NCI-H345 treated with DMSO at 0.1 percent for 48 hours (cell line): Measurements from ENCODE around the gene GPR89A.
"Not testable (repeated sequence)": the region's sequence is repeated elsewhere in the genome, so short reads cannot be mapped to it uniquely, and the experiment has no call there.

Source experiments
- DNase-seq: peaks from one replicate; lab custom pipeline; 2025; ENCODE audit not compliant: unreplicated experiment; lab: John Stamatoyannopoulos, UW

The GPR89A gene

GRCh38 chr1:145684858-145685257, 77.1 kb downstream of the GPR89A start:
- DNase-seq: not testable (repeated sequence)

DNA sequence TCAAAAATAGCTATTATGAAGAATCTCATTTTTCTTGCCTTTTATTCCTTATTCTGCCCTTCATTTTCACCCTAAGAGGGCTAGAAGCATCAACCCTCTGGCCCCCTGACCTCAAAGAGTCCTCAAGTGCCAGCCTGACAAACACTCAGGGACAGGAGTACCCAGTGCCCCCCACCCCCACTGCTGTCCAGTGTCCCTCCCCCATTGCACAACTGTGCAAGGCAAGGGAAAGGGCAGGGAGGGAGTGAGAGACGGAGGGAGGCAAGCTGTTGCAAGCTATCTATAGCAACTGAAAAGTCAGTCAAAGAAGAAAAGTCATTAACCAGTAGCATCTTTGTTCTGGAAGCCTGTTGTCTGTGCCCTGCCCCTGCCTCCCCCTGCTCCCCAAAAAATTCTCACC, 78.3 kb downstream of the GPR89A start:
- DNase-seq: not testable (repeated sequence)

GRCh38 chr1:145688328-145688727, 80.5 kb downstream of the GPR89A start:
- DNase-seq: no peak

DNA sequence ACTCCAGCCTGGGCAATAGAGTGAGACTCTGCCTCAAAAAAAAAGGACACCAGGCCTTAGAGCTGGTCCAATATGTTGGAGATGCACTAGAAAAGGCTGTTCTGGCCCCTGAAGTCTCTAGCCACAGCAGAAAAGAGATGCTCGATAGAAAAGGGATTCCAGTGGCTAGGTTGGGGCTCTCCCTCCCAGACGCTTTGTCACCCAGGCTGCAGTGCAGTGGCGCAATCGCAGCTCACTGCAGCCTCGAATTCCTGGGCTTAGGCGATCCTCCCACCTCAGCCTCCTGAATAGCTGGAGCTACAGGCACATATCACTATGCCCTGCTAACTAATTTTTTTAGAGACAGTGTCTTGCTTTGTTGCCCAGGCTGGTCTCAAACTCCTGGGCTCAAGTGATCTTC, 81.1 kb downstream of the GPR89A start:
- DNase-seq: no peak

- no peak for DNase-seq
Observed at GRCh38 chr1:145689922-145690321, 82.1 kb downstream of the GPR89A start.

DNA sequence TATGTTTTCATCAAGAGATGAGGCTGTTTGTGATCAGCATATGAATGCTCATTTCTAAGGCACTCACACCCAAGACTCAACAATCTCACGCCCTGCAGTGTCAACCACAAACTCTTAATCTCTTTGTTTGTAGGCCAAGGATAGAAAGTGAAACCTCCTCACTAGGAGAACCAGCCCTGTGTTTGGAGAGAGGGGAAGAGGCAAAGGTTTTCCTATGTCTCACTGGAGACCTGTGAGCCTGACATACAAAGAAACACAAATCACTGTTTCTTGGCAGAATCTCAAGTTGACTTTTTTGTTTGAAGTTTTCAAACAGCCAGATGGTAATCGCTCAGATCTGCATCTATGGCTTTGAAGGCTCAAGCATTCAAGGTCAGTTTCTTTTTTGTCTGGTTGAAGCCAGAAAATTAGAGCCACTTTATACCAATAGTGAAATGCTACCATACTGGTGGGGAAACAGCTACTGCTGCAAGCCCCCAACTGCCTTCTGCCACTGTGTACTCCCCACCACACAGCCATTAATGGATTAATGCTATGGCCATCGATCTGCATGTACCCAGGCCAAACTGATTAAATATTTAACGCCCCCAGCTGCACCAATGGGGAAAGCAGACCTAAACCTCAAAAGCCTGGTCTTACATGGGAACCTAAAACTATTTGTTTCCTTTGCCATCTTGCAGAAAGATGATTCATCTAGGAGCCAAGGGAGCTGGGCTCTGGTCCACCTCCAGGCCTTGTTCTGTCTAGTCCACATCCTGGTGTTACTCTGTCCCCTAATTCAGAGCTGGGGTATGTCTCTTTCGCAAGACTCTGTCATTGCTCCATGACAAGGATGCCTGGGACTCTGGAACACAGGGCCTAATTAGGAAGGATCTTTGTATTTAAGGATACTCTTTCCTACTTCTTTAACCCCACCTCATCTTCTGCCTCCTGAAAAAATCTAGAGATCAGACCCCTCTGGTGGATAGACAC, 83.1 kb downstream of the GPR89A start:
- no peak for DNase-seq

DNA sequence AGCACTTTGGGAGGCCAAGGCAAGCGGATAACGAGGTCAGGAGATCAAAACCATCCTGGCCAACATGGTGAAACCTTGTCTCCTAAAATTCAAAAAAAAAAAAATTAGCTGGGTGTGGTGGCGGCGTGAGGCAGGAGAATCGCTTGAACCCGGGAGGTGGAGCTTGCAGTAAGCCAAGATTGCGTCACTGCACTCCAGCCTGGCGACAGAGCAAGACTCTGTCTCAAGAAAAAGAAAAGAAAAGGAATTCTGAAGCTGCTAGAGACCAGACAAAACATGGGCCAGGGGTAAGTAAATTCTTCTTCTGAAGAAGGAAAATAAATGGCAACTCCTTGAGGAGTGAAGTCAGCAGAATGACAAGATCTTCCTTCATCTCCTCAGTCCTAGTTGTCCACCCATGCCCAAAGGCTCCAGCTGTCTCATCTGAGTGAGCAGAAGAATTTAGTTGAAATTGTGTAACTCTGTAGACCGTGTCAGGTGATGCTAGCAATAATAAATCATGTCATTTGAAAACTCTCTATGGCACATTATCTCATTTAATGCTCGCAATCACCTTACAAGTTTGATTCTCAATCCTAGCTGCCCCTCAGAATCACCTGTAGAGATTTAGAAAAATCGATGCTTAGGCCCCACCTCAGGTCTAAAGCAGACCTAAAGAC, 85.1 kb downstream of the GPR89A start:
- DNase-seq: no peak

GRCh38 chr1:145695821-145696629, 88.2 kb downstream of the GPR89A start:
- DNase-seq: no peak

- DNase-seq: no peak
Observed at GRCh38 chr1:145696630-145696960, 88.8 kb downstream of the GPR89A start.

- DNase-seq: no peak
Observed at GRCh38 chr1:145701306-145701862, 93.6 kb downstream of the GPR89A start.

DNA sequence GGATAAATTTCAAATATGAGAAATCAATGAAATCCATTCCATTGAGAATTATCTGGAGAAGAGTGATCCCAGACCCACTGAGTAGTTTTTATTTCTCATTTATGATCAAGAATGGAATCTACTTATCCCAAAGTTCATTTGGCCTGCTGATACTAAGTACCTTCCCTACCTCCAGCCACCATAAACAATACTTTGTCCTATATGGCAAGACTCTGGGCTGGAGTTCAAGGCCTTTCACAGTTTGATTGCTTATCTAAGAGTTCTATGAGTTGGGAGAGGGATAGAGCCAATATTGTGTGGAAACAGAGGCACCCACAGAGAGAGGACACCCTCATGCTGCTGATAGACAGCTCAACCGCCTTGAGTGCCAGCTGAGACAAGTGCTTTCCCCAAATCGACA, 94.3 kb downstream of the GPR89A start:
- DNase-seq: no peak

DNA sequence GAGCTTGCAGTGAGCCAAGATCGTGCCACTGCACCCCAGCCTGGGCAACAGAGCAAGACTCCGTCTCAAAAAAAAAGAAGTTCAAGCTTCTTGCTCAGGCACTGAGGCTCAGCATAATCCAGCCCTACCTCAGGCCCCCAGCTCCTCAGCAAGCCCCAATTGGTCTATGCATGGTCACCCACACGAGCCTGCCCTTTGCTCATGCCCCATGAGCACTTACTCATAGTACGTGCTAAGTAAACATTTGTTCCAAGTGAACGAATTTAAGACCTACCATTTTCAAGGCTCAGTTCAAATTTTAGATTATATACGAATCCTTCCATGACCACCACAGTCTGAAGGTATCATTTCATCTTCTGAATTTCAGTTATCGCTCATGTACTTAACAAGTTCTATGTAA, 95.0 kb downstream of the GPR89A start:
- DNase-seq: no peak

DNA sequence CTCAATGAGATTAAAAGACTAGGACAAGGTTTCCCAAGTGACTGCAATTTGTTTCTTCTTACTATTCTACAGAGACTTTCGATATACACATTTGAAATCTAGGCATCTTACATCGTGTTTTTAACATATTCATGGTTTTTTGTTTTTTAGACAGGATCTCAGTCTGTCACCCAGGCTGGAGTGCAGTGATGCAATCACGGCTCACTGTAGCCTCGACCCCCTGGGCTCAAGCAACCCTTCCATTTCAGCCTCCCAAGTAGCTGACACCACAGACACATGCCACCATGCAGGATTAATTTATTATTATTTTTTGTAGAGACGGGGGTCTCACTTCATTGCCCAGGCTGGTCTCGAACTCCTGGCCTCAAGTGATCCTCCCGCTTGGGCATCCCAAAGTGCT, 97.8 kb downstream of the GPR89A start:
- no peak for DNase-seq

- DNase-seq: no peak
Observed at GRCh38 chr1:145706086-145706664, 98.4 kb downstream of the GPR89A start.

GRCh38 chr1:145707183-145707867, 99.5 kb downstream of the GPR89A start, which contains the start of gene PDZK1:
Gene PDZK1, minus strand, starts transcription at chr1:145707368. Its CDS starts 19,347 bp downstream, at chr1:145688021.
- no peak for DNase-seq

DNA sequence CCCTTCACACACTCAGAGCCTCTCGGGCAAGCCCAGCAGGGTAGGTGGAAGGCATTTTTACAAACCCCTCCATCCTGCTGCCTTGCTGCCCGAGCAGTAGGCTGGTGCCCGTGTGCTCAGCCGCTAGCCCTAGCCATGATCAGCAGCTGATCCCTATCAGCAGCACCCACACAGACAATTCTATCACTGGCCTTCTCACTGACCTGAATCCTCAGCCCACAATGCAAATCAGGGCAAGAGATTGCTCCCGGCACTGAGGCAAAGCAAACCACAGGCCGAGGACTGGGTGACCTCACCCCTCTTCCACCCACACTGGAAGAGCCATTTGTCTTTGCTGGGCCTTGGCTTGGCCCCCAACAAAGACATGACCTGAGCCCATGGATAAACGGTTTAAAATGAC, 100.3 kb downstream of the GPR89A start:
- DNase-seq: no peak

DNA sequence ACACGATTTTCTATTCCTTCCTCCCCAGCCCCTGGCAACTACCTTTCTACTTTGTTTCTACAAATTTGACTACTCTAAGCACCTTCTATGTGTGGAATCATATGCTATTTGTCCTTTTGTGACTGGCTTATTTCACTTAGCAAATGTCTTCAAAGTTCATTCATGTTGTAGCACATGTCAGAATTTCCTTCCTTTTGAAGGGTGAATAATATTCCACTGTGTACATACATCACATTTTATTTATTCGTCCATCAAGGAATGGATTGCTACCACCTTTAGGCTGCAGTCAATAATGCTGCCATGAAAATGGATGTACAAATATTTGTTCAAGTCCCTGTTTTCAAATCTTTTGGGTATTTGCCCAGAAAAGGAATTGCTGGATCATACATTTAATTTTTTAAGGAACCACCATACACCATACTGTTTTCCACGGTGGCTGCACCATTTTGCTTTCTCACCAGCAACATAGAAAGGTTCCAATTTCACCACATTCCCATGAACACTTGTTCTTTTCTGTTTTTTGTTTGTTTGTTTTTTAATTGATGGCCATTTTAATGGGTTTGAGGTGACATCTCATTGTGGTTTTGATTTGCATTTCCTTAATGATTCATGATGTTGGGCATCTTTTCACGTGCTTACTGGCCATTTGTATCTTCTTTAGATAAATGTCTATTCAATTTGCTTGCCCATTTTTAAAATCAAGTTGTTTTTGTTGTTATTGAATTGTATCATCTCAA, 102.7 kb downstream of the GPR89A start:
- DNase-seq: no peak

DNA sequence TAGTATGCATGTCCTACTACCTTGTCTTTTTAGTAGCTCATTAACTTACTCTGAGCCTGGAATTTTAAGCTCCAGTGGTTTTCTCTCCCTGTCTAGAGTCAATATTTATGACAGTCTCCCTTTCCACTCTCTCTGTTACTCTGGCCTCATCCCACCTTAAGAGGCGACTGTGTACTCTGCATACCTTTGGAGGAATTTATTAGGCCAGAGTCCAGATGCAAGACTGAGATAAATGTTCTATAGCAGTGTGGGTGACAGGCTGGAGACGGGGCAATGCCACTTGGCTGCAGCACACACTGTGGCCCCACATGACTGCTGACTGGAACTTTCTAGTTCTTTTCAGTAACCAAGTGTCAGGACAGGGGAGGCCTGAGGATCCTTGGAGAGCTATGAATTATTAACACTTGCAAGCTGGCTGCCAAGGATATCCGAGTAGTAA, 103.4 kb downstream of the GPR89A start:
- no peak for DNase-seq

DNA sequence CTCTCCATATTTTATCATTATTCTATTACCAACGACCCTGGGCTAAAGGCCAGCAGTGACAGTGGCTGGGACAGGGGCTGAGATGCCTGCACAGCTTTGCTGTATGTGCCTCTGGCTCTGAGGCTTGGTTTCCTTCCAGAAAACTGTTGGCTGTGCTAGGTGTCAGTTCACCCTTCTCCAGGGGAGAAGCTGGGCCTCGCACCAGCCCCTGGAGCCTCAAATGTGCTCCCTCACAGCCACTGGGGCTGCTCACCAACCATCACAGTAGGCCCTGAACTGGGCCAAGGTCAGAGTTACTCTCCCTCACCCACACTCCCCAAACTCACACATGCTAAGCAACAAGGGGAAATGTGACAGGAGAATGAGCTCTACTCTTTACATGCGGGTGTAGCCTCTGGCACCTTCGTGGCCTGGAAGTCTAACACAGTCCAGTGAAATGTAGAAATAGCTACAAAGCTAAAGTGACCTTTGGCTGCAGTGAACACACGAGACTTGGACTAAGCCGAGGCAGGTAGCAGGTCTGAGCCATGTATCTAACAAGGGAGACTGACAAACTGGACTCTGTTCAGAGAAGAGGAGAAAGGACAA, 106.8 kb downstream of the GPR89A start:
- no peak for DNase-seq
